GM12801 (cell line): ENCODE results near the gene RPN1.

Source experiments
- CTCF ChIP-seq: IDR thresholded peaks from one replicate; pipeline ENCODE4 v1.5.1; 2011; ENCODE audit warnings: control low read depth; ENCODE audit not compliant: insufficient read length; ENCODE audit errors: extremely low read depth

The RPN1 gene

GRCh38 chr3:128619146-128619890, 31.3 kb downstream of the RPN1 start:
- no peak for TF ChIP-seq CTCF

GRCh38 chr3:128618398-128618726, 32.3 kb downstream of the RPN1 start:
- TF ChIP-seq CTCF, result no peak

GRCh38 chr3:128617557-128618397, 32.8 kb downstream of the RPN1 start:
- TF ChIP-seq CTCF, result no peak

GRCh38 chr3:128617270-128617556, 33.4 kb downstream of the RPN1 start:
- TF ChIP-seq CTCF, result no peak

GRCh38 chr3:128616516-128617269, 33.9 kb downstream of the RPN1 start:
- TF ChIP-seq CTCF, result no peak

GRCh38 chr3:128614076-128614475, 36.5 kb downstream of the RPN1 start:
- TF ChIP-seq CTCF, result no peak

- TF ChIP-seq CTCF, result no peak
These were observed 37.4 kb downstream of the RPN1 start for GRCh38 chr3:128613083-128613829.
